Heart right ventricle (tissue), 16 donors: Measurements from ENCODE around the gene OR7A5. TPM values are rescaled to one million over a fixed set of nuclear protein-coding genes. Genes with fewer than 3 reads are reported as not detected.

Source experiments
- ATAC-seq, 8 donors: fragments of 200-7000 bp; cut with Tn5 transposase; one replicate each; pipeline ENCODE4 v1.9.1; 2020; ENCODE audit warnings: mild to moderate bottlenecking in 8 of 8, moderate library complexity in 8 of 8, moderate number of reproducible peaks in 1 of 8
- DNase-seq, 2 donors: peaks; one replicate each; pipeline ENCODE4 v3.0.0-alpha.2; 2020
- H3K27ac ChIP-seq, 10 donors: fragments of 200-600 bp; sonication (generic) in 2 of 10; one replicate each; pipeline versions ENCODE4 v1.5.0 to v1.8.0; 2020 to 2022; ENCODE audit warnings: mild to moderate bottlenecking in 3 of 10
- H3K27me3 ChIP-seq, 7 donors: fragments of 200-600 bp; one replicate each; pipeline ENCODE4 v1.8.0; 2021 to 2022; ENCODE audit warnings: mild to moderate bottlenecking in 2 of 7
- H3K36me3 ChIP-seq, 9 donors: fragments of 200-600 bp; sonication (generic) in 1 of 9; one replicate each; pipeline versions ENCODE4 v1.5.0 to v1.8.0; 2020 to 2022; ENCODE audit warnings: mild to moderate bottlenecking in 2 of 9
- H3K4me1 ChIP-seq, 9 donors: fragments of 200-600 bp; sonication (generic) in 1 of 9; one replicate each; pipeline versions ENCODE4 v1.5.0 to v1.8.0; 2020 to 2022; ENCODE audit warnings: mild to moderate bottlenecking in 4 of 9
- H3K4me3 ChIP-seq, 10 donors: fragments of 200-600 bp; sonication (generic) in 2 of 10; one replicate each; pipeline versions ENCODE4 v1.5.0 to v1.8.0; 2020 to 2022; ENCODE audit warnings: mild to moderate bottlenecking in 7 of 10, moderate library complexity in 2 of 10
- H3K9me3 ChIP-seq, 11 donors: fragments of 200-600 bp in 10 of 11; sonication (generic) in 2 of 11; one replicate each; pipeline versions ENCODE4 v1.5.0 to v1.8.0; 2013 to 2022; ENCODE audit warnings: mild to moderate bottlenecking in 2 of 11, control low read depth in 1 of 11, moderate library complexity in 1 of 11
- CTCF ChIP-seq, 9 donors: fragments of 200-600 bp; sonication (generic) in 2 of 9; IDR thresholded peaks; one replicate each; pipeline versions ENCODE4 v1.5.0 to v1.8.0; 2021 to 2022; ENCODE audit warnings: antibody characterized with exemption in 9 of 9, mild to moderate bottlenecking in 5 of 9, moderate library complexity in 1 of 9
- WGBS, 2 donors: extraction: QIAGEN DNeasy Blood & Tissue Kit; methylation state at CpG; one replicate each; pipeline ENCODE4 v1.1.7; 2013; ENCODE audit warnings: inconsistent platforms in 1 of 2; 5-methylcytosine and 5-hydroxymethylcytosine counted together
- intact Hi-C, 10 donors: fragments of 100-400 bp; cut with DNase I; formaldehyde crosslinking; loops; one replicate each; pipeline versions ENCODE4 v1.11.1 to v1.14.2; 2022
- long read RNA-seq, 3 donors: library from polyadenylated mRNA; unstranded; transcript quantifications; one replicate each; pipeline ENCODE4 v2.0.0, GENCODE V29; 2020 to 2021
- polyA plus RNA-seq, 2 donors: library from polyadenylated mRNA; stranded (reverse); fragments of 200-250 nt; gene quantifications; one replicate each; pipeline ENCODE4 v1.2.3, GENCODE V29; 2013
- total RNA-seq, 10 donors: library from RNA; stranded (reverse); fragmentation: NEBNext Ultra II Directional in 3 of 10; extraction: Animal tissue kit (Norgen Biotek cat#: 25700) in 3 of 10; gene quantifications; one replicate each; pipeline versions ENCODE4 v1.2.1 to v1.2.4, GENCODE V29; 2021 to 2023
- donor health status: Arrhythmogenic right ventricular cardiomyopathy.
- donor health status: ischemic (EF 13 %, LVEDD 7.1; RV severe dilation, severe dysfunction).
- donor health status: healthy with polysubstance abuse.
- donor health status: DM: no; HTN: yes; CAD: no.
- donor health status: DM: no; HTN: no; CAD: no.
- donor health status: ischemic (EF 25% LVEDD 6.9; RV normal size, moderate dysfunction).
- donor health status: ischemic (EF 25% LVEDD 5.7; RV mildly dilated, moderate dysfunction).
- donor health status: healthy.
- donor health status: DM: yes; HTN: yes; CAD: no.
- donor health status: Ischemic cardiomyopathy.
- donor health status: ischemic (EF 35%, LVEDD 5.7; RV mildly dilated, moderate dysfunction).
- donor health status: nonischemic (EF 11% LVEDD 7.7; RV severe dilation, severe dysfunction).
- donor health status: DM: yes; HTN: yes; CAD: no.
- donor health status: PGD.
- donor health status: ischemic (EF 29% LVEDD 5.4; RV normal size, mild dysfunction).
- donor health status: nonischemic (EF 23%, LVEDD 6.1; RV moderate dilation, normal function).

The OR7A5 gene
- not detected for total RNA-seq
- polyA plus RNA-seq: not detected
- long read RNA-seq, donor 1: 0 reads
- long read RNA-seq, donor 2: 0 reads
- long read RNA-seq, donor 3: 0 reads

DNA sequence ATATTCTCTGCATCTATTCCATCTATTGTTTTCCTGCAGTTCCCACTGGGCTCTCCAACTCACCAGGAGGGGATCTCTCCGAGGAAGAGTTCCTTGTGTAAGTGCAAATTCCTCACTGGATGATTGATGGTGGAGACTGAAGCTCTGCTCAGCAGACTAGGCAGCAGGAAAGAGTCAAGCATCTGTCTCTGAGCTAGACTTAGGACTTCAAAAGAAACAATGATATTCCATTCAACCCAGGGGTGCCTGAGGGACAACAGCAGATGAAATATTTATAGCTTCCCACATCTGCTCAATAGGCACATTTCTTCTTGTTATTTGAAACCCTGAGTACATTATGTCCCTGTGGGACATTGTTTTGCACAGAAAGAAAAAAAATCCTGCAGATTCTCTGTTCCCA, at the start of gene OR7A5, which contains the start of gene OR7C1:
Gene OR7A5, minus strand, starts transcription at position 175 of the 400 bp plus-strand sequence. CDS start 6,944 bp downstream, outside the sequence.
Gene OR7C1, minus strand, starts transcription at position 175 of the 400 bp plus-strand sequence. CDS start 35,049 bp downstream, outside the sequence.
- TF ChIP-seq CTCF (IDR thresholded peaks at IDR 0.05): no peak
- Histone ChIP-seq H3K4me1 (no peaks in the 10 kb centered on the region), H3K4me3 (no peak within 1 kb of the TSS), H3K9me3 (peaks cover 0 to 11% (median 0%) of the 10 kb centered on the region in 11 donors), H3K27ac (peak within 1 kb of the TSS in 2 of 10 donors; percentile 9 to 49), H3K27me3 (peaks cover 0 to 7% (median 5%) of the 10 kb centered on the region in 7 donors), H3K36me3 (no peaks in the 10 kb centered on the region)
- peak in 5 of 8 donors; percentile 22 to 69 (median 57) for ATAC-seq
- DNase-seq: no peak
- WGBS, 2 donors: 8 to 14% methylated on average over 1 of the region's 1 CpG
- intact Hi-C loops: no loop called here

DNA sequence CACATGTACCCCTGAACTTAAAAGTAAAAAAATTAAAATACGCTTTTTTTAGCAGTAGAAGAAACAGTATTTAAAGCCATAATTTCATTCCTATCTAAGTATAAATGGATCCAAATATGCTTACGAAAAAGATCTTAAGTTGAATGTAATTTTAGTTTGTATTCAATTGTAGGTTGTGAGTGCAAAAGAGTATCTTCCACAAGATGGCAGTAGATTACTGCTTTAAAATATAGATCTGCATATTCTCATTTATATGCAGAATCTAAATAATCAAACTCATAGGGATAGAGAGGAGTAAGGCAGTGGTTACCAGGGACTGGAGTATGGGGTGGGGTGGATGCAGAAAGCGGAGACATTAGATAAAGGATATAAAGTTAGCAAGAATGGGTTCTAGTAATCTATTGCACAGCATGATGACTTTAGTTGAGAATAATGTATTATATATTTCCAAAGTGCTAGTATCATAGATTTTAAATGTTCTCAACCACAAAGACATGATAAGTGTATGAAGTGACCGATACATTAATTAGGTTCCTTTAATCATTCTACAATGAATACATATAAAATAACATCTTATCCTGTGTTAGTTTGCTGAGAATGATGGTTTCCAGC, 36.7 kb upstream of the OR7A5 start:
- Histone ChIP-seq H3K4me1 (no peaks in the 10 kb centered on the region), H3K9me3 (peaks cover 0 to 8% (median 0%) of the 10 kb centered on the region in 11 donors), H3K27ac (no peak overlapping the region), H3K4me3 (no peak overlapping the region), H3K27me3 (peaks cover 0 to 20% (median 7%) of the 10 kb centered on the region in 7 donors), H3K36me3 (no peaks in the 10 kb centered on the region)
- no peak for DNase-seq
- intact Hi-C loops: loop anchor here in 1 of 10 donors (10.0 kb wide), 1 partner anchor 283 kb away; no protein-coding TSS in a partner anchor
- 75 to 81% methylated on average over 4 of the region's 4 CpGs for WGBS, 2 donors
- TF ChIP-seq CTCF (IDR thresholded peaks at IDR 0.05): peak in 8 of 9 donors; percentile 19 to 54 (median 40)
- ATAC-seq: no peak

- ATAC-seq (no peak), DNase-seq (no peak)
- peaks cover 0 to 18% (median 6%) of the 10 kb centered on the region in 7 donors for H3K27me3 ChIP-seq
Measured at GRCh38 chr19:14868497-14868896, 33.5 kb upstream of the OR7A5 start.

GRCh38 chr19:14848822-14849221, 13.8 kb upstream of the OR7A5 start, which contains the start of gene OR7A10:
Gene OR7A10, minus strand, starts transcription at chr19:14848922. Its CDS starts 7,045 bp downstream, at chr19:14841877.
- no peak for TF ChIP-seq CTCF (IDR thresholded peaks at IDR 0.05)
- ATAC-seq (no peak), DNase-seq (no peak)
- 73 to 77% methylated on average over 5 of the region's 5 CpGs for WGBS, 2 donors
- no peak within 1 kb of the TSS for H3K27ac ChIP-seq
- no peaks in the 10 kb centered on the region for H3K36me3 ChIP-seq
- no peaks in the 10 kb centered on the region for H3K9me3 ChIP-seq
- no peak within 1 kb of the TSS for H3K4me3 ChIP-seq
- peaks cover 0 to 14% (median 0%) of the 10 kb centered on the region in 7 donors for H3K27me3 ChIP-seq
- intact Hi-C loops: no loop called here
- no peaks in the 10 kb centered on the region for H3K4me1 ChIP-seq

More at GRCh38 chr19:14868497-14868896, 33.5 kb upstream of the OR7A5 start:
- Histone ChIP-seq H3K9me3 (peaks cover 0 to 13% (median 0%) of the 10 kb centered on the region in 11 donors), H3K4me1 (no peaks in the 10 kb centered on the region), H3K4me3 (no peak overlapping the region), H3K27ac (no peak overlapping the region), H3K36me3 (no peaks in the 10 kb centered on the region)
- intact Hi-C loops: no loop called here
- WGBS, 2 donors: 59 to 64% methylated on average over 5 of the region's 5 CpGs
- TF ChIP-seq CTCF (IDR thresholded peaks at IDR 0.05): no peak
